ENCODE data around the gene KHDRBS1. TPM values are rescaled to one million over a fixed set of nuclear protein-coding genes. Genes with fewer than 3 reads are reported as not detected.

KHDRBS1 gene
- total RNA-seq: 100 to 1,000 TPM; 140 to 177 TPM

DNA sequence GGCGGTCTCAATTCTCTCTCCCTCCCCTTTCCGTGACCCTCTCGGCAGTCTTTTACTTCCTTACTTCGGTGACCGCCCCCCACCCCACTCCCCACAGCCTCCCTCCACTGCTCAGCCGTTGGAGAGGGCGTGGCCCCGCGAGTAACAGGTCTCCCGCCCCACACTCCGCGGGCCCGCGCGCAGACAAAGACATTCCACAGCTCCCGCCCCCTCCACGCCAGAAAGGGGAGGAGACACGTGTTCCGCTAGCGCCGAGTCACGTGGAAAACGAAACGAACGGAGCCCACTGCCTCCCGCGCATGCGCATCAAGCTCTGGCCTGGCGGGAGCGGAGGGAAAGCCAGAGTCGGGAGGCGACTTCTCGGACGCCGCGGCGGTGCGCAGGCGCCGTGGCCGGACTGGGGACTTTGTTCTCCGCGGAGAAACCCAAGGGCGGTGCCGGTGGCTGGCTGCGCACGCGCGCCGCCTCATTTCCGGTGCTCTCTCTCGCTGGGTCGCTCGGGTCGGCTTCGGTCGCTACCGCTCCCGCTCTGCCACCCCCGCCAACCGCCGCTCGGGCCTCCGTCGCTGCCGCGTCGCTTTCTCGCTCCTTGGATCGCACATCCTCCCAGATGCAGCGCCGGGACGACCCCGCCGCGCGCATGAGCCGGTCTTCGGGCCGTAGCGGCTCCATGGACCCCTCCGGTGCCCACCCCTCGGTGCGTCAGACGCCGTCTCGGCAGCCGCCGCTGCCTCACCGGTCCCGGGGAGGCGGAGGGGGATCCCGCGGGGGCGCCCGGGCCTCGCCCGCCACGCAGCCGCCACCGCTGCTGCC, at the start of gene KHDRBS1:
Gene KHDRBS1, plus strand, starts transcription at position 483 of the 813 bp plus-strand sequence. Its CDS starts 128 bp downstream, at position 611.
- ATAC-seq (replicated peaks): peak; percentile 86
- Mint-ChIP-seq H3K4me3 (peak within 1 kb of the TSS; percentile 91), H3K36me3 (ENCODE audit: low read depth) (peaks cover 50% of the 10 kb centered on the region), H3K27me3 (no peaks in the 10 kb centered on the region), H3K9me3 (no peaks in the 10 kb centered on the region), H3K4me1 (peaks cover 16% of the 10 kb centered on the region), H3K27ac (peak within 1 kb of the TSS; percentile 93)

GRCh38 chr1:31970873-31971272, 42.8 kb upstream of the KHDRBS1 start:
- no peak overlapping the region for H3K27ac Mint-ChIP-seq
- H3K27me3 Mint-ChIP-seq: no peaks in the 10 kb centered on the region
- H3K4me1 Mint-ChIP-seq: peaks cover 10% of the 10 kb centered on the region
- H3K9me3 Mint-ChIP-seq: no peaks in the 10 kb centered on the region
- H3K36me3 Mint-ChIP-seq (ENCODE audit: low read depth): no peaks in the 10 kb centered on the region
- no peak overlapping the region for H3K4me3 Mint-ChIP-seq
- no peak for ATAC-seq (replicated peaks)

GRCh38 chr1:31976401-31976800, 37.3 kb upstream of the KHDRBS1 start:
- Mint-ChIP-seq H3K27me3 (no peaks in the 10 kb centered on the region), H3K4me3 (no peak overlapping the region), H3K9me3 (no peaks in the 10 kb centered on the region), H3K36me3 (ENCODE audit: low read depth) (no peaks in the 10 kb centered on the region), H3K27ac (no peak overlapping the region), H3K4me1 (peaks cover 15% of the 10 kb centered on the region)
- no peak for ATAC-seq (replicated peaks)

DNA sequence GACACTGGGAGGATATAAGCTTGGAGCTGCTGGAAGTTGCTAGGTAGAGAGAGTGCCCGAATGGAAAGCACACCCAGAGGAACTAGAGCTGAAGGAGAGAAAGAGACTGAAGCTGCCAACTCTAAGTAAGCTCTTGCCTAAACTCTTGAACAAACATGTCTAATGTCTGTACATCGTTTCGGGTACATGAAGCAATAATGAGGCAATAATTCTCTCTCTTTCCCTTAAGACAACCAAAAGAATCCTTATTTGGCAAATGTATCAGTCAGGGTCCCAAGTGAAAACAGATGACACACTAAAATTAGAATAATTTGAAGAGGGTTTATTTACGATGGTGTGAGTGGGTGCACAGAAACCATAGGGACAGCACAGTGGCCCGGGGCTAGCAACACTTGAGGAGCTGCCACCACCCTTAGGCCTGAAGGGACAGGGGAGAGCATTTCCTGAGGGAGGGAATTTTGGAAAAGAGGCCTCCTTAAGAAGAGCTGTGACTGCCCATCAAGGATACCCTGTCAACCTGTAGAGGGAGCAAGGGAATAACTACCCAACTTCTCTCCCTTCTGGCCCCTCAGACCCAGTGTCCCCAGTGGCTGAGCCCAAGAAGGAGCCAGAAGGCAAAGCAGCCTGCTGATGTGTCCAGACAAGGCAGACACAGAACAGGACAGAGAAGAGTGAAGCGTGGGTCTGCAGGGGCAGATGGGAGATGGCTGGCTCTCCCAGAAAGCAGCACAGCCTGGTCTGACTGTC, 36.1 kb upstream of the KHDRBS1 start:
- H3K4me3 Mint-ChIP-seq: no peak overlapping the region
- ATAC-seq (replicated peaks): no peak
- peaks cover 21% of the 10 kb centered on the region for H3K4me1 Mint-ChIP-seq
- no peaks in the 10 kb centered on the region for H3K9me3 Mint-ChIP-seq
- peak overlapping the region; percentile 38 for H3K27ac Mint-ChIP-seq
- H3K27me3 Mint-ChIP-seq: no peaks in the 10 kb centered on the region
- H3K36me3 Mint-ChIP-seq (ENCODE audit: low read depth): no peaks in the 10 kb centered on the region

DNA sequence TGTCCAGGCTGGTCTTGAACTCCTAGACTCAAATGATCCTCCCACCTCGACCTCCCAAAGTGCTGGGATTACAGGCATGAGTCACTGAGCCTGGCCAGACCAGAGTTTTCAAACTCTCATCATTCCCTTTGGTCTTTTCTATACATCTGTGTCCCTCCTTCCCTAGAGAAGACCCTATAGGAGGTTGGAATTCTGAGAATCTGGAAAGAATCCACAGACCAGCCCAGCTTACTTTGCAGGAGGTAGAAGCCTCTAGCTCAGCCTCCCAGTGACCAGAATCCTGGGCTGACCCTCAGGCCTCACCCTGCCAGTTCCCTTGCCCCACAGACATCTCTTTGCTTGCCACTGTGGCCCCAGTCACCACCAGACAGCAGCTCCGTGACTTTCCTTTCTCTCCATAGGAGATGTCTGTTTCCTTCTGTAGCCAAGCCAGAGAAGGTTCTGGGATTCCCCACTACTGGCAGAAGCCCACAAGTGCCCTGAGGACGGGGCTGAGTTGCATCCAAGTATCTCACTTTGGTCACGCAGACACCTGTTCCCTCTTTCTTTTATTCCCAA, 34.7 kb upstream of the KHDRBS1 start:
- Mint-ChIP-seq H3K36me3 (ENCODE audit: low read depth) (no peaks in the 10 kb centered on the region), H3K27ac (peak overlapping the region; percentile 61), H3K27me3 (no peaks in the 10 kb centered on the region), H3K4me3 (no peak overlapping the region), H3K9me3 (no peaks in the 10 kb centered on the region), H3K4me1 (peaks cover 29% of the 10 kb centered on the region)
- ATAC-seq (replicated peaks): no peak

- peaks cover 41% of the 10 kb centered on the region for H3K4me1 Mint-ChIP-seq
- no peaks in the 10 kb centered on the region for H3K36me3 Mint-ChIP-seq (ENCODE audit: low read depth)
- peak overlapping the region; percentile 65 for H3K4me3 Mint-ChIP-seq
- no peaks in the 10 kb centered on the region for H3K27me3 Mint-ChIP-seq
- no peak for ATAC-seq (replicated peaks)
- H3K27ac Mint-ChIP-seq: peak overlapping the region; percentile 70
- H3K9me3 Mint-ChIP-seq: no peaks in the 10 kb centered on the region
Measured at GRCh38 chr1:31980835-31981455, 32.7 kb upstream of the KHDRBS1 start.

GRCh38 chr1:31981456-31981839, 32.2 kb upstream of the KHDRBS1 start:
- Mint-ChIP-seq H3K4me1 (peaks cover 41% of the 10 kb centered on the region), H3K9me3 (no peaks in the 10 kb centered on the region)
- peak; percentile 13 for ATAC-seq (replicated peaks)

GRCh38 chr1:31981972-31982371, 31.7 kb upstream of the KHDRBS1 start:
- H3K36me3 Mint-ChIP-seq (ENCODE audit: low read depth): no peaks in the 10 kb centered on the region
- peak; percentile 34 for ATAC-seq (replicated peaks)
- H3K4me1 Mint-ChIP-seq: peaks cover 41% of the 10 kb centered on the region
- H3K27me3 Mint-ChIP-seq: no peaks in the 10 kb centered on the region
- H3K4me3 Mint-ChIP-seq: peak overlapping the region; percentile 65
- H3K27ac Mint-ChIP-seq: peak overlapping the region; percentile 70
- H3K9me3 Mint-ChIP-seq: no peaks in the 10 kb centered on the region

More at GRCh38 chr1:31981456-31981839, 32.2 kb upstream of the KHDRBS1 start:
- Mint-ChIP-seq H3K36me3 (ENCODE audit: low read depth) (no peaks in the 10 kb centered on the region), H3K27me3 (no peaks in the 10 kb centered on the region), H3K27ac (peak overlapping the region; percentile 70), H3K4me3 (peak overlapping the region; percentile 65)

DNA sequence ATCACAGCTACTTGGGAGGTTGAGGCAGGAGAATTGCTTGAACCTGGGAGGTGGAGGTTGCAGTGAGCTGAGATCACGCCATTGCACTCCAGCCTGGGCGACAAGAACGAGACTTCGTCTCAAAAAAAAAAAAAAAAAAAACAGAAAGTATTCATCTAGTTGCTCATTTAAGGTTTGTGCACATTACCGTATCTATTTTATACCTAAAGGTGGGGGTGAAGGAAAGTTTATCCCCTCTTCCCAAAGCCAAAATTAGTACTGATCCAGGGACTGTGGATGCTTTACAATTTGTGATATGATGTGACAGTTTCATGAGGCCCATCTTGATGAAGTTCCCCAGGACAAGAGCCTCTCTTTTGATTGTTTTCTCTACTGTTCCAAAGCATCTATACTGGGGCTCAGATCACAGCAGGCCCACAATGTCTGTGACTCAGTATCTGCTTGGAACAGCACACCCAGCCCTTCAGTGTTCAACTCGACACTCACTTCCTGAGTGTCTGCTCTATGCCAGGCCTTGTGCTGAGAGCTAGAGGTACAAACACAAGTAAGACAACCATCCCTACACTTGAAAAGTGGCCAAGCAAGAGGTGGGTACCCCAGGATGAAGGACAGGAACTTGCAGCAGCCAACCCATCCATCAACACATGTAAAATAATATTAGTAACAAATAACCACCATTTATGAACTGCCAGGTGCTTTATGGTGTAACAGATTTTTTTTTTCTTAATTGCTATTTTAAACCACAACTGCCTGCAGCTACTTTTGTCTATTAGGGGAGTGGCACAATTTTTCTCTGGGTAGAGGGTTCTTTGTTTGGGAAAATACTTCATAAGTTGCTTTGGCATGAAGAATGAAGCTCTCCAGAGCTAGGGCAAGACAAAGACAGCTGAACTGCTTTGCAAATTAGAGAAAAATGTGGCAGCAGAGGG, 29.0 kb upstream of the KHDRBS1 start:
- Mint-ChIP-seq H3K27ac (peak overlapping the region; percentile 78), H3K4me3 (peak overlapping the region; percentile 67), H3K4me1 (peaks cover 36% of the 10 kb centered on the region)

GRCh38 chr1:31985430-31985829, 28.2 kb upstream of the KHDRBS1 start:
- ATAC-seq (replicated peaks): peak; percentile 68

More for the DNA sequence above, 29.0 kb upstream of the KHDRBS1 start:
- peak; percentile 93 for ATAC-seq (replicated peaks)
- H3K9me3 Mint-ChIP-seq: no peaks in the 10 kb centered on the region
- no peaks in the 10 kb centered on the region for H3K36me3 Mint-ChIP-seq (ENCODE audit: low read depth)
- no peaks in the 10 kb centered on the region for H3K27me3 Mint-ChIP-seq

DNA sequence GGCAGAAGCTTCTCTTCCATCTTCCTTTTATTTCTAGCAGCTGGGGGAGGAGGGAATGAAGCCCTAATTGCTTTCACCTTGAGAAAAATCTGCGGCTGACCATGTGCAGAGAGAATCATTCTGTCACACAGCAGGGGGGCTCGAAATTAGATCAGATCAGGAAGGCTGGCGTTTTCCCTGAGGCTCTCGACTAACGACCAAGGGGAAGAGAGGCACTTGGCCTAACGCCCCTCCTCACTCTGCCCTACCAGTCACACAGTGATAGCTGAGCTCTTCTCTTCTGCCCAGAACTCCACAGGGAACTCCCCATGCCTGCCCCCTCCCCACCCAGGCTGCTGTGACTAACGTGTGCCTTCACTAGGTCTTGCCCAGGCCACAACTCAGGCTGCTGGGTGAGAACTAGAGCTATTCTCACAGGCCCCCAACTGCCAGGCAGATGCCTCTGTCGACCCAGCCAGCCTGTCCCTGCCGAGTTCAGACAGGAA, 26.5 kb upstream of the KHDRBS1 start:
- H3K9me3 Mint-ChIP-seq: no peaks in the 10 kb centered on the region
- peaks cover 31% of the 10 kb centered on the region for H3K4me1 Mint-ChIP-seq
- H3K4me3 Mint-ChIP-seq: no peak overlapping the region
- ATAC-seq (replicated peaks): no peak
- peak overlapping the region; percentile 61 for H3K27ac Mint-ChIP-seq
- H3K36me3 Mint-ChIP-seq (ENCODE audit: low read depth): no peaks in the 10 kb centered on the region
- H3K27me3 Mint-ChIP-seq: no peaks in the 10 kb centered on the region

More at GRCh38 chr1:31985430-31985829, 28.2 kb upstream of the KHDRBS1 start:
- Mint-ChIP-seq H3K9me3 (no peaks in the 10 kb centered on the region), H3K36me3 (ENCODE audit: low read depth) (no peaks in the 10 kb centered on the region), H3K27me3 (no peaks in the 10 kb centered on the region), H3K4me3 (peak overlapping the region; percentile 67), H3K27ac (peak overlapping the region; percentile 78), H3K4me1 (peaks cover 42% of the 10 kb centered on the region)

DNA sequence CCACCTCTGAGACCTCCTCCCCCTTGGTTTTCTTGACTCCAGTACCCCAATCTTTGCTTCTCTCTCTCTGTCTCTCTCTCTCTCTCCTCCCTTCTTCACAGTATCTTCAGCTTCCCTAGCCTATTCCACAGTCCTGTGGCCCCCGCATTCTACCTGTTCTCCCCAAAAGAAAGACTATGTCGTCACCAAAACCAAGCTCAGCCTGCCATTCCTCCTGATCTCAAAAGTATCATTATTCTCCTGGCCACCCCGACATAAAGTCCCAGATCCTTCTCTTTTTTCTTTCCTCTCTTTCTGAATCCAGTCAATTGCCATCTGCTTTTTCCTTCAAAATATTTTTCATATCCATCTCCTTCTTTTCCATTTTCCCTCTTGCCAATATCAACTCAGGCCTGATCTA, 23.7 kb upstream of the KHDRBS1 start:
- H3K36me3 Mint-ChIP-seq (ENCODE audit: low read depth): no peaks in the 10 kb centered on the region
- H3K9me3 Mint-ChIP-seq: no peaks in the 10 kb centered on the region
- no peak overlapping the region for H3K27ac Mint-ChIP-seq
- no peak overlapping the region for H3K4me3 Mint-ChIP-seq
- H3K4me1 Mint-ChIP-seq: peaks cover 15% of the 10 kb centered on the region
- no peak for ATAC-seq (replicated peaks)
- no peaks in the 10 kb centered on the region for H3K27me3 Mint-ChIP-seq

GRCh38 chr1:31991182-31991581, 22.5 kb upstream of the KHDRBS1 start:
- Mint-ChIP-seq H3K4me3 (no peak overlapping the region), H3K4me1 (peaks cover 9% of the 10 kb centered on the region), H3K36me3 (ENCODE audit: low read depth) (no peaks in the 10 kb centered on the region), H3K9me3 (no peaks in the 10 kb centered on the region), H3K27ac (no peak overlapping the region), H3K27me3 (no peaks in the 10 kb centered on the region)
- no peak for ATAC-seq (replicated peaks)

All from activated T-helper 17 cell treated with anti-CD3 and anti-CD28 coated beads, Interleukin-2, amount 50 U/mL, for 72 hours (primary cell).